Gastrocnemius medialis (tissue), 4 donors: Measurements from ENCODE around the gene AUTS2. TPM values are rescaled to one million over a fixed set of nuclear protein-coding genes. Genes with fewer than 3 reads are reported as not detected.

ENCODE experiments used
- ATAC-seq, 2 donors: fragments of 150-250 bp; one replicate each; pipeline ENCODE4 v1.9.1; 2016
- DNase-seq, 2 donors: peaks; one replicate each; pipeline ENCODE4 v3.0.0-alpha.2; 2019
- H3K27ac ChIP-seq, 4 donors: fragments of 200-600 bp; sonication (generic); 1 replicate in 1 of 4; 2 replicates in 3 of 4; pipeline ENCODE4 v1.5.1; 2016 to 2018; ENCODE audit warnings: mild to moderate bottlenecking in 2 of 4, moderate library complexity in 1 of 4
- H3K27me3 ChIP-seq, 3 donors: fragments of 200-600 bp; sonication (generic) in 2 of 3; 1 replicate in 1 of 3; 2 replicates in 2 of 3; pipeline versions ENCODE4 v1.5.1 to v1.6.0; 2016 to 2019; ENCODE audit warnings: mild to moderate bottlenecking in 1 of 3, moderate library complexity in 1 of 3
- H3K36me3 ChIP-seq, 2 donors: fragments of 200-600 bp; sonication (generic) in 1 of 2; one replicate each; pipeline ENCODE4 v1.5.1; 2017 to 2018
- H3K4me1 ChIP-seq, 2 donors: fragments of 200-600 bp; sonication (generic) in 1 of 2; one replicate each; pipeline ENCODE4 v1.5.1; 2016 to 2017; ENCODE audit warnings: mild to moderate bottlenecking in 2 of 2
- H3K4me3 ChIP-seq, 4 donors: fragments of 200-600 bp; sonication (generic) in 3 of 4; 1 replicate in 1 of 4; 2 replicates in 3 of 4; pipeline ENCODE4 v1.5.1; 2016 to 2019; ENCODE audit warnings: mild to moderate bottlenecking in 2 of 4
- H3K9me3 ChIP-seq, 3 donors: fragments of 200-600 bp; sonication (generic) in 2 of 3; 1 replicate in 1 of 3; 2 replicates in 2 of 3; pipeline ENCODE4 v1.5.1; 2016 to 2019
- POLR2A ChIP-seq, 2 donors: fragments of 450-650 bp; IDR thresholded peaks; one replicate each; pipeline ENCODE4 v1.6.1; 2017; ENCODE audit warnings: antibody characterized with exemption in 2 of 2, mild to moderate bottlenecking in 2 of 2, moderate library complexity in 2 of 2
- in situ Hi-C, 4 donors: fragments of 200-750 bp; cut with MboI; loops; one replicate each; pipeline versions ENCODE4 v1.15.0 to v1.8.0; 2017; ENCODE audit warnings: low sequenced_read_pairs in 4 of 4
- intact Hi-C: fragments of 100-400 bp; cut with DNase I; formaldehyde crosslinking; loops from one replicate; pipeline ENCODE4 v1.15.1; 2023; ENCODE audit warnings: low total_unique reads
- total RNA-seq, 4 donors: library from RNA; depleted of rRNA; stranded (reverse); fragments of >200 nt; gene quantifications; one replicate each; pipeline versions ENCODE4 v1.1.0 to v1.2.3, GENCODE V29; 2016
- TF ChIP-seq, protein P1 (sequence below), 5 experiments: fragments of 450-650 bp in 3 of 5; fragments of 200-600 bp in 2 of 5; sonication (generic) in 2 of 5; IDR thresholded peaks in 4 of 5; conservative IDR thresholded peaks in 1 of 5; 1 replicate in 4 of 5; 2 replicates in 1 of 5; pipeline ENCODE4 v1.5.1; 2016 to 2019; ENCODE audit warnings: antibody characterized with exemption in 5 of 5, mild to moderate bottlenecking in 3 of 5, moderate library complexity in 3 of 5

The AUTS2 gene
- total RNA-seq, 4 donors from 2014 or later = 2.5 to 16.2 (median 8.5) TPM

DNA sequence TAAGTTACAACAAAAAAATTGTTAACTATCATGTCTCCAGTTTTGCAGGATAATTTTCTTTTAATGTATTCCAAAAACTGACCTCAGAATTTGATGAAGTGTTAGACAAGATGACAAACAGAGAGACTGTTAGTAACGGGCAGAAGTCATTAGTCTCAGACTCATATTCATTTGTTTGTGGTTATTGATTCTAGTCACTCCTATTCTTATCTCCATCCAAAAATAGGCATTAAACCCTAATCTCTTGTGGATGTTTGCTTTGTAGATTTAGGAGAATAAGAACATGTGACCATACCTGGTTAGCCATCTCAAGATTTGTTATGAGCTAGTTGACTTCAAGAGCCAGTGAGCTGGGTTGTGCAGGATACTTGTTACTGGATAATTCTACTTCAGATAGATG is 261.1 kb downstream of the AUTS2 start:
- Histone ChIP-seq H3K9me3 (no peaks in the 10 kb centered on the region), H3K36me3 (no peaks in the 10 kb centered on the region), H3K27me3 (no peaks in the 10 kb centered on the region), H3K27ac (no peak overlapping the region), H3K4me3 (no peak overlapping the region), H3K4me1 (no peaks in the 10 kb centered on the region)
- DNase-seq = no peak
- in situ Hi-C loops (no loop called here), intact Hi-C loops (no loop called here)
- no peak for TF ChIP-seq POLR2A (IDR thresholded peaks at IDR 0.05)
- TF ChIP-seq, protein P1, sequence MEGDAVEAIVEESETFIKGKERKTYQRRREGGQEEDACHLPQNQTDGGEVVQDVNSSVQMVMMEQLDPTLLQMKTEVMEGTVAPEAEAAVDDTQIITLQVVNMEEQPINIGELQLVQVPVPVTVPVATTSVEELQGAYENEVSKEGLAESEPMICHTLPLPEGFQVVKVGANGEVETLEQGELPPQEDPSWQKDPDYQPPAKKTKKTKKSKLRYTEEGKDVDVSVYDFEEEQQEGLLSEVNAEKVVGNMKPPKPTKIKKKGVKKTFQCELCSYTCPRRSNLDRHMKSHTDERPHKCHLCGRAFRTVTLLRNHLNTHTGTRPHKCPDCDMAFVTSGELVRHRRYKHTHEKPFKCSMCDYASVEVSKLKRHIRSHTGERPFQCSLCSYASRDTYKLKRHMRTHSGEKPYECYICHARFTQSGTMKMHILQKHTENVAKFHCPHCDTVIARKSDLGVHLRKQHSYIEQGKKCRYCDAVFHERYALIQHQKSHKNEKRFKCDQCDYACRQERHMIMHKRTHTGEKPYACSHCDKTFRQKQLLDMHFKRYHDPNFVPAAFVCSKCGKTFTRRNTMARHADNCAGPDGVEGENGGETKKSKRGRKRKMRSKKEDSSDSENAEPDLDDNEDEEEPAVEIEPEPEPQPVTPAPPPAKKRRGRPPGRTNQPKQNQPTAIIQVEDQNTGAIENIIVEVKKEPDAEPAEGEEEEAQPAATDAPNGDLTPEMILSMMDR (IDR thresholded peaks at IDR 0.05 in 4 of 5, conservative IDR thresholded peaks at IDR 0.05 in 1 of 5) = no peak
- ATAC-seq = no peak

- no peak overlapping the region for H3K27ac ChIP-seq
- H3K9me3 ChIP-seq = no peaks in the 10 kb centered on the region
- ATAC-seq = no peak
- H3K36me3 ChIP-seq = no peaks in the 10 kb centered on the region
- intact Hi-C loops (no loop called here), in situ Hi-C loops (no loop called here)
- no peak for DNase-seq
- no peak overlapping the region for H3K4me3 ChIP-seq
- no peaks in the 10 kb centered on the region for H3K27me3 ChIP-seq
- TF ChIP-seq, protein P1 (IDR thresholded peaks at IDR 0.05 in 4 of 5, conservative IDR thresholded peaks at IDR 0.05 in 1 of 5) = no peak
- TF ChIP-seq POLR2A (IDR thresholded peaks at IDR 0.05) = no peak
- H3K4me1 ChIP-seq = no peaks in the 10 kb centered on the region
These were observed 262.2 kb downstream of the AUTS2 start for GRCh38 chr7:69860486-69860885.

DNA sequence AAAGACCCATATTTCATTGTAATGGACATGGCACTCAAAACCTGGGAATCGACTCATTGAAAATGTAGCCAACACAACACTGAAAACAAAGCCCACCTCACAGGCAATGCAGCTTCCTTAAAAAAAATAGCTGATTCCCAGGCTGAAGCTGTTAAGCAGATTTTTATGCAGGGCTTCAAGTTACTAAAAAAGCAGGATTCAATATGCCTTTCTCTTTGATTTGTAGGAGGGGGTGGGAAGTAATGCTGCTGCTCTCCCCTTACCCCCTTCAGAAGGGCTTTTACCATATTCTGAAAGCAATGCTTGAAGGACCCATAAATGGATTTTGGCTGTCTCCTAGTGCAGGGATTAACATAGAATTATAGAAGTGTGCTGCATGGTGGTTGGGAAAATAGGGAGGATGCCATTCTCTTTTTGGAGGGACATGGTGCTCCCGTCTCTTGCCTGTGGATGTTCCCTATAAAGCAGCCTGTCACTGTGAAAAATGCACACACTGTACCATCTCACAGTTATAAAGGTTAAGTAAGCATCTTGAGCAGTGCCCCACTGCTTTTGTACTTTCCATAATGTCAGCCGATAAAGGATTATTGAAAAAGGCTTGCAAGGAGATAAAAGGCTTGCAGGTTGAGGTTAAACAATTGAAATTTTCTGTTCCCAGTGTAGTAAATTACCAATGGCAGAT is 262.8 kb downstream of the AUTS2 start:
- H3K27me3 ChIP-seq = no peaks in the 10 kb centered on the region
- DNase-seq (no peak), ATAC-seq (no peak)
- intact Hi-C loops = no loop called here
- no peak for TF ChIP-seq POLR2A (IDR thresholded peaks at IDR 0.05)
- TF ChIP-seq, protein P1 (IDR thresholded peaks at IDR 0.05 in 4 of 5, conservative IDR thresholded peaks at IDR 0.05 in 1 of 5) = no peak
- no peaks in the 10 kb centered on the region for H3K9me3 ChIP-seq
- in situ Hi-C loops = no loop called here
- no peak overlapping the region for H3K27ac ChIP-seq
- H3K36me3 ChIP-seq = no peaks in the 10 kb centered on the region
- H3K4me3 ChIP-seq = no peak overlapping the region
- no peaks in the 10 kb centered on the region for H3K4me1 ChIP-seq

DNA sequence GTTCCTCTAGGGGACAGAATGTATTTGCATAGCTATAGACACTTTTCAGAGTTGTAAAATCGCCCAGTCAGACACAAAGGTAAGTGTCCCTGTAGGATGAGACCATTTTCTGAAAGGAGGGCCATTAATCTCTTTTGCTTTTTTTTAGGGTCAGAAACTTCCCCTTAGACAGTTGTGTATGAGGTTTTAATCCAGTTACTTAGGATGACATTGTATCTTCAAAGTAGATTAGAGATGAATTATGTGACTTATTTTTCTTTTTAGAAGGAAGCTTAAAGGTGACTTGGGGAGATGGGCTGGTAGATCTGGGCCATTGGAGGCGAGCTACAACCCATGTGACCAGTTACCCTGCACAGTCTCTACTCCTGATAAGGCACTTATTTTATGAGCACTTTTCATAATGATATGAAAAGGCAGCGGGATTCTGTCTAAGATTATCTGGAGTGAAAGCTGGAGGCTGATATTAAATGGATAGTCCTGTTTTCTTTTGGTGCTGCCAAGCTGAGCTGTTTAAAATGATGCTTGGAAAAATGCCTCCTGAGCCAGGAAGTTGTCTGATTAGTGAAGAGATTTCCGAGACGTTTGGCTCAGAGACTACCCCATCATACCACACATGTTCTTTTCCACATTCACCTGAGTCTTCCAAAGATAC is 264.3 kb downstream of the AUTS2 start:
- in situ Hi-C loops (no loop called here), intact Hi-C loops (no loop called here)
- no peak for TF ChIP-seq POLR2A (IDR thresholded peaks at IDR 0.05)
- TF ChIP-seq, protein P1 (IDR thresholded peaks at IDR 0.05 in 4 of 5, conservative IDR thresholded peaks at IDR 0.05 in 1 of 5) = no peak
- no peak overlapping the region for H3K27ac ChIP-seq
- H3K27me3 ChIP-seq = no peaks in the 10 kb centered on the region
- no peaks in the 10 kb centered on the region for H3K9me3 ChIP-seq
- no peak for DNase-seq
- no peaks in the 10 kb centered on the region for H3K36me3 ChIP-seq
- ATAC-seq = no peak
- H3K4me1 ChIP-seq = no peaks in the 10 kb centered on the region
- H3K4me3 ChIP-seq = no peak overlapping the region
